ENCODE results near the gene NUP153.

GRCh38 chr6:17709476-17709875 is 2.8 kb upstream of the NUP153 start:
- no peak for TF ChIP-seq TEAD4 (IDR thresholded peaks at IDR 0.05; ENCODE audit: borderline replicate concordance, insufficient read depth)
- no peak for TF ChIP-seq POLR2AphosphoS5 (IDR thresholded peaks at IDR 0.05; ENCODE audit: low read depth, low read length)
- TF ChIP-seq CHD2 (IDR thresholded peaks at IDR 0.05; ENCODE audit: low read length, partially characterized antibody): no peak
- no peak for TF ChIP-seq CTCF (IDR thresholded peaks at IDR 0.05)
- no peak for TF ChIP-seq JUND (IDR thresholded peaks at IDR 0.05)
- TF ChIP-seq MXI1 (IDR thresholded peaks at IDR 0.05; ENCODE audit: low read depth, low read length): no peak
- no peak for TF ChIP-seq RFX5 (IDR thresholded peaks at IDR 0.05; ENCODE audit: low read length)
- TF ChIP-seq REST (IDR thresholded peaks at IDR 0.05; ENCODE audit: low read depth, low read length): no peak
- no peak for TF ChIP-seq USF2 (IDR thresholded peaks at IDR 0.05; ENCODE audit: borderline replicate concordance, low read depth, low read length)
- TF ChIP-seq EP300 (IDR thresholded peaks at IDR 0.05; ENCODE audit: borderline replicate concordance in 1 of 2, low read depth in 1 of 2, low read length in 1 of 2): no peak
- TF ChIP-seq RAD21 (IDR thresholded peaks at IDR 0.05; ENCODE audit: low read length): no peak
- TF ChIP-seq MAX (IDR thresholded peaks at IDR 0.05; ENCODE audit: low read depth): no peak

Measured in SK-N-SH (cell line).